ENCODE measurements around the gene IL1B.

IL1B gene

DNA sequence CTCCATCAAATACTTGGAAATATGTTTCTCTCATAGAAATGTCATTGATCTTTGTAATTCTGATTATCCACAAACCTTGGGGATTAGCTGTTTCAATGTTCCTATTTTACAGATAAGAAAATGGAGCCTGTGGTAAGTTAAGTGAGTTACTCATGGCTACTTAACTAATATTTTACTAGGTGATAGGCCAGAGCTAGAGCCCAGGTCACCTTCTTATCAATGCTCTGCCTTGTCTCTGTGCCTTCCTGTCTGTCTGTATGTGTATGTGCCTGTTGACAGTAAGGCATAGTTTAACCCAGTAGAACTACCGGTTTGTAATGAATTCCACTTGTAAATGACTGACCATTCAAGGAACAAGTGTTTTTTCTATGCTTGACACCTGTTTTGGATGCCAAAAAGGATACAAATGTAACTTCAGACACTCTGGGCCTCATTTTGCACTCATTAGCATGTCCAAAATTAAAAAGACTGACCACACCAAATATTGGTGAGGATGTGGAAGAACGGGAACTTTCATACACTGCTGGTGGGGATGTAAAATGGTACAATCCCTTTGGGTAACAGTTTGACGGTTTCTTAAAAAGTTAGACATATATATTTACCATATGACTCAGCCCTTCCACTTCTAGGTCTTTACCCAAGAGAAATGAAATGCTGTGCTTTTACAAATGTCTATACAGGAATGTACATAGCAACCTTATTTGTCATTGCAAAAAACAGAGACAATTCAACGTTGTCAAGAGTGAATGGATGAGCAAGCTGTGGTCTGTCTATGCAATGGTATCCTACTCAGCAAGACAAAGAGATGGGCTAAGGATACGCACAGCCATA lies 32.7 kb downstream of the IL1B start:
- Histone ChIP-seq H3K36me3 (ENCODE audit: control insufficient read depth, insufficient read depth, low read length) (no peaks in the 10 kb centered on the region), H3K4me2 (ENCODE audit: low read length) (no peak overlapping the region), H3K4me3 (ENCODE audit: low read depth, low read length) (no peak overlapping the region), H3K4me1 (no peaks in the 10 kb centered on the region), H3K9ac (no peak overlapping the region), H2AFZ (no peak overlapping the region), H3K79me2 (no peaks in the 10 kb centered on the region), H3K9me3 (ENCODE audit: control insufficient read depth, low read length) (no peaks in the 10 kb centered on the region), H3K27me3 (ENCODE audit: control insufficient read depth, insufficient read depth, low read length) (no peaks in the 10 kb centered on the region), H3K27ac (no peak overlapping the region)
- TF ChIP-seq, protein P1, sequence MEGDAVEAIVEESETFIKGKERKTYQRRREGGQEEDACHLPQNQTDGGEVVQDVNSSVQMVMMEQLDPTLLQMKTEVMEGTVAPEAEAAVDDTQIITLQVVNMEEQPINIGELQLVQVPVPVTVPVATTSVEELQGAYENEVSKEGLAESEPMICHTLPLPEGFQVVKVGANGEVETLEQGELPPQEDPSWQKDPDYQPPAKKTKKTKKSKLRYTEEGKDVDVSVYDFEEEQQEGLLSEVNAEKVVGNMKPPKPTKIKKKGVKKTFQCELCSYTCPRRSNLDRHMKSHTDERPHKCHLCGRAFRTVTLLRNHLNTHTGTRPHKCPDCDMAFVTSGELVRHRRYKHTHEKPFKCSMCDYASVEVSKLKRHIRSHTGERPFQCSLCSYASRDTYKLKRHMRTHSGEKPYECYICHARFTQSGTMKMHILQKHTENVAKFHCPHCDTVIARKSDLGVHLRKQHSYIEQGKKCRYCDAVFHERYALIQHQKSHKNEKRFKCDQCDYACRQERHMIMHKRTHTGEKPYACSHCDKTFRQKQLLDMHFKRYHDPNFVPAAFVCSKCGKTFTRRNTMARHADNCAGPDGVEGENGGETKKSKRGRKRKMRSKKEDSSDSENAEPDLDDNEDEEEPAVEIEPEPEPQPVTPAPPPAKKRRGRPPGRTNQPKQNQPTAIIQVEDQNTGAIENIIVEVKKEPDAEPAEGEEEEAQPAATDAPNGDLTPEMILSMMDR (IDR thresholded peaks at IDR 0.05): no peak

- TF ChIP-seq, protein P1 (IDR thresholded peaks at IDR 0.05): no peak
- H3K9ac ChIP-seq: no peak overlapping the region
- H3K4me2 ChIP-seq (ENCODE audit: low read length): no peak overlapping the region
- H3K9me3 ChIP-seq (ENCODE audit: control insufficient read depth, low read length): no peaks in the 10 kb centered on the region
- H3K27me3 ChIP-seq (ENCODE audit: control insufficient read depth, insufficient read depth, low read length): no peaks in the 10 kb centered on the region
- H3K4me1 ChIP-seq: no peaks in the 10 kb centered on the region
- H3K79me2 ChIP-seq: no peaks in the 10 kb centered on the region
- H3K36me3 ChIP-seq (ENCODE audit: control insufficient read depth, insufficient read depth, low read length): no peaks in the 10 kb centered on the region
- H2AFZ ChIP-seq: no peak overlapping the region
- H3K27ac ChIP-seq: no peak overlapping the region
- H3K4me3 ChIP-seq (ENCODE audit: low read depth, low read length): no peak overlapping the region
Observed at GRCh38 chr2:112800881-112801583, 35.5 kb downstream of the IL1B start.

- TF ChIP-seq, protein P1 (IDR thresholded peaks at IDR 0.05): no peak
- peaks cover 2% of the 10 kb centered on the region for H3K4me1 ChIP-seq
- no peaks in the 10 kb centered on the region for H3K36me3 ChIP-seq (ENCODE audit: control insufficient read depth, insufficient read depth, low read length)
- no peak overlapping the region for H3K27ac ChIP-seq
- no peak overlapping the region for H2AFZ ChIP-seq
- H3K4me3 ChIP-seq (ENCODE audit: low read depth, low read length): no peak overlapping the region
- no peak overlapping the region for H3K4me2 ChIP-seq (ENCODE audit: low read length)
- H3K9me3 ChIP-seq (ENCODE audit: control insufficient read depth, low read length): no peaks in the 10 kb centered on the region
- no peaks in the 10 kb centered on the region for H3K27me3 ChIP-seq (ENCODE audit: control insufficient read depth, insufficient read depth, low read length)
- H3K9ac ChIP-seq: no peak overlapping the region
- H3K79me2 ChIP-seq: no peaks in the 10 kb centered on the region
Observed at GRCh38 chr2:112798979-112799975, 37.3 kb downstream of the IL1B start.

DNA sequence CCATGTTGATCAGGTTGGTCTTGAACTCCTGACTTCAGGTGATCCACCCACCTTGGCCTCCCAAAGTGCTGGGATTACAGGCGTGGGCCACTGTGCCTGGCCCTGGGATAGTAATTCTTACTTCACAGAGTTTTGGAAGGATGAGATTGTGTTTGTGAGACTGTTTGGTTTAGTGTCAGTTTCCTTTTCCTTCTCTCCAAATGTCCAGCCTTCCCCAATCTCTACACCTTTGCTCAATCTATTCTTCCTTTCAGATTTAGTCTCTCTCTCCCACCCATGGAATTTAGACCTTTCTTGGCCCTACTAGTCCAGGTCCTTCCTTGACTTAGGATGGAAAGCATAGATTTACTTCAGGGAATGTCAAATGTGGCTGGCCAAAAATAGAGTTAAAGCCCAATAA lies 40.1 kb downstream of the IL1B start:
- H3K4me3 ChIP-seq (ENCODE audit: low read depth, low read length): no peak overlapping the region
- H3K9me3 ChIP-seq (ENCODE audit: control insufficient read depth, low read length): no peaks in the 10 kb centered on the region
- H3K79me2 ChIP-seq: no peaks in the 10 kb centered on the region
- H3K27ac ChIP-seq: no peak overlapping the region
- no peaks in the 10 kb centered on the region for H3K36me3 ChIP-seq (ENCODE audit: control insufficient read depth, insufficient read depth, low read length)
- no peaks in the 10 kb centered on the region for H3K27me3 ChIP-seq (ENCODE audit: control insufficient read depth, insufficient read depth, low read length)
- H2AFZ ChIP-seq: no peak overlapping the region
- H3K4me1 ChIP-seq: peaks cover 6% of the 10 kb centered on the region
- no peak overlapping the region for H3K4me2 ChIP-seq (ENCODE audit: low read length)
- TF ChIP-seq, protein P1 (IDR thresholded peaks at IDR 0.05): no peak
- no peak overlapping the region for H3K9ac ChIP-seq
